ENCODE measurements around the gene PPP1R3E. TPM values are rescaled to one million over a fixed set of nuclear protein-coding genes. Genes with fewer than 3 reads are reported as not detected.

The PPP1R3E gene, protein sequence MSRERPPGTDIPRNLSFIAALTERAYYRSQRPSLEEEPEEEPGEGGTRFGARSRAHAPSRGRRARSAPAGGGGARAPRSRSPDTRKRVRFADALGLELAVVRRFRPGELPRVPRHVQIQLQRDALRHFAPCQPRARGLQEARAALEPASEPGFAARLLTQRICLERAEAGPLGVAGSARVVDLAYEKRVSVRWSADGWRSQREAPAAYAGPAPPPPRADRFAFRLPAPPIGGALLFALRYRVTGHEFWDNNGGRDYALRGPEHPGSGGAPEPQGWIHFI
- 2.8 and 3.5 TPM in 2 replicates for total RNA-seq

DNA sequence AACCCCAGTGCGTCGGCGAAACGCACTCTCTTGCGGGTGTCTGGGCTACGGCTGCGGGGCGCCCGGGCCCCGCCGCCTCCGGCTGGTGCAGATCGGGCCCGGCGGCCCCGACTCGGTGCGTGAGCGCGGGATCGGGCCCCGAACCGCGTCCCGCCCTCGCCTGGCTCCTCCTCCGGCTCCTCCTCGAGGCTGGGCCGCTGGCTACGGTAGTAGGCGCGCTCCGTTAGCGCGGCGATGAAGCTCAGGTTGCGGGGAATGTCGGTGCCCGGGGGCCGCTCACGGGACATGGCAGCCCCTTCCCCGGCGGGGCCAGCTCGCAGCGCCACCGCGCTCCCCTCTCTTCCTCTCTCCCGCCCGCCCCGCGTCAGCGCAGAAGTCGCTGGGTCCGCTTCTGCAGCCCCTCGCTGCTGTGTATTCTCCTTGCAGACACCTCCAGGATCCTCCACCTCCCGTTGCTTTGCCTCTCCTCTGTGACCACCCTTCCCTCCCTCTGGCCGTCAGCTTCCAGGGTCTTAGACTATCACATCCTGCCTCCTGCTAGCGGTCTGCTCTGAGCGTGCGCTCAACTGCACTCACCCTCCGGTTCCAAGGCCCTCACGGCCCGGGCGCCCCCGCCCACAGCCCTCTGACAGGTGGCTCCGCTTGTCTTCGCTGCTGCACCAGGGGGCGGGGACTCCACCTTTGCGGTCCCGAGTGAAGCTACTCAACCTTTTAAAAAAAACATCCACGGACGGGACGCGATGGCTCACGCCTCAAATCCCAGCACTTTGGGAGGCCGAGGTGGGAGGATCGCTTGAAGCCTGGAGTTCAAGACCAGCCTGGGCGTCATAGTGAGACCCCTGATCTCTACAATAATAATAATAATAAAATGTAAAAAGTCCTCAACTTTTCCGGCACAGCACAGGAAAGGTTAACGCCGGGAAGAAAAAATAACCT, at the start of gene PPP1R3E:
TSS of gene PPP1R3E (minus strand) at position 570 of the 936 bp plus-strand sequence. CDS start at position 287, 283 bp downstream.

DNA sequence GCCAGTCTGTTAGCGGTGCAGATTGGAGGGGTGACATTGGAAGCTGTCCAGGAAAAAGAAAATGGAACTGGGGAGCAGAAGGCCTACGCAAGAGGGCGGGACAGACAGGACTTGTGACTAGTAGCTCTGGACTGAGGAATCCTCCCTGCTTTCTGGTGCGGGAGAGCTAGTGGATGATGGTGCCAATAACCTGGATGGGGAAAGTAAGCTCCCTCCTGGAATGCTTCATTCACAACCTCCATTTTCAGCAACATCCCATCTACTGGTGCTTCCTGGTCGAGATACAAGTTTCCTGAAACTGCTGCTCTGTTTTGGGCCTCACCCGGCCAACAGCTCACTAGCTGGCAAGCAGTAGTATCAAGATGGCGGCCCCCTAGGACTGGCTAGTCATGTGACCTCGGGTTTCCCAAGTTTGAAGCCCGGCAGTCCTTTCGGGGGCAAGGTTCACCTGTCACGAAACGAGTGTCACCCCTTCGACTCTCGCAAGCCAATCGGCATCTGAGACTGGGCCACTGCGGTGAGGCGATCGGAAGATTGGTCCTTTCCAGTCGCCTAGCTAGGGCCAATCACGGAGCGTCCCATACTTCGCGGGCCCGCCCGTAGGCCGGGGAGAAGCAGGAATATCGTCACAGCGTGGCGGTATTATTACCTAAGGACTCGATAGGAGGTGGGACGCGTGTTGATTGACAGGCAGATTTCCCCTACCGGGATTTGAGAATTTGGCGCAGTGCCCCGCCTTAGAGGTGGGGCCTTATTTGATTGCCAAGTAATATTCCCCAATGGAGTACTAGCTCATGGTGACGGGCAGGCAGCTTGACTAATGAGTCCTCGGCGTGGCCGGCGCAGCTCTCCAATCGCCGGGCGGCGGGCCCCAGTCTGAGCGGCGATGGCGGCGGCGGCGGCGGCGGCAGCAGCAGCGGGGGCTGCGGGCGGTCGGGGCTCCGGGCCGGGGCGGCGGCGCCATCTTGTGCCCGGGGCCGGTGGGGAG, 18.2 kb upstream of the PPP1R3E start, which contains the start of gene PABPN1:
TSS of gene PABPN1 (plus strand) at position 874 of the 988 bp plus-strand sequence. CDS start at position 887, 13 bp downstream.

DNA sequence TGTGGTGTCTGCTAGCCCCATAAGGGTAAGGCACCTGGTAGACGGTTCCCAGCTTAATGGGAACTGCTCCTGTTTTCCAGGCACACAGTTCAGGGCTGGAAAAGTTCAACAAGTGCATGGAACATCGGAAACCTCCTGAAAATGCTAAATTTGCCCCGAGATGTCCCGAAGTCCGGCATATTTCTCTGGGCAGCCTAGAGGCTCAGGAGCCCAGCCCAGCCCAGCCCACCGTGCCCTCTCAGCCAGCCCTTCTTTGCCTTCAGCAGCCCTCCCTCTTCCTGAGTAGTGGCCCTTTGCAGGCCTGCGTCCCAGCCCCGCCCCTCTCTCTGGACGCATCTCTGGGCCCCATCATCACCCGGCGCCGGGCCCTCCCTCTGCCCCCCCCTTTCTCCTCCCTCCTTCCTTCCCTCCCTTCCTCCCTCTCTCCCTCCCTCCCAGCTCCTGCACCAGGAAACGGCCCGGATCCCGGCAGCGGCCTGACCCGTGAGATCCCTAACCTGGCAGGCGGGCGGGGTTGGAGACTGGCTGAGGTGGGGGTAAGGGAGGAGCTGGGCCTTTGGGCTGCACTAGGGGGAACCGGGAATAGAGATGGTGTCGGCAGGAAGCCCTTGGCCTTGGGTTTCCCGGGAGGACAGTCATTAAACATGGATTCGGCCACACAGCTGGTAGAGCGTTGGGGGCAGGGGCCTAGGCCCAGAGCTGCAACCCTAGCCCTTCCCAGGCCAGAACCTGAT, 3.9 kb upstream of the PPP1R3E start, which contains the start of gene BCL2L2:
TSS of gene BCL2L2 (plus strand) at position 422 of the 734 bp plus-strand sequence. CDS start 935 bp downstream, outside the sequence.

DNA sequence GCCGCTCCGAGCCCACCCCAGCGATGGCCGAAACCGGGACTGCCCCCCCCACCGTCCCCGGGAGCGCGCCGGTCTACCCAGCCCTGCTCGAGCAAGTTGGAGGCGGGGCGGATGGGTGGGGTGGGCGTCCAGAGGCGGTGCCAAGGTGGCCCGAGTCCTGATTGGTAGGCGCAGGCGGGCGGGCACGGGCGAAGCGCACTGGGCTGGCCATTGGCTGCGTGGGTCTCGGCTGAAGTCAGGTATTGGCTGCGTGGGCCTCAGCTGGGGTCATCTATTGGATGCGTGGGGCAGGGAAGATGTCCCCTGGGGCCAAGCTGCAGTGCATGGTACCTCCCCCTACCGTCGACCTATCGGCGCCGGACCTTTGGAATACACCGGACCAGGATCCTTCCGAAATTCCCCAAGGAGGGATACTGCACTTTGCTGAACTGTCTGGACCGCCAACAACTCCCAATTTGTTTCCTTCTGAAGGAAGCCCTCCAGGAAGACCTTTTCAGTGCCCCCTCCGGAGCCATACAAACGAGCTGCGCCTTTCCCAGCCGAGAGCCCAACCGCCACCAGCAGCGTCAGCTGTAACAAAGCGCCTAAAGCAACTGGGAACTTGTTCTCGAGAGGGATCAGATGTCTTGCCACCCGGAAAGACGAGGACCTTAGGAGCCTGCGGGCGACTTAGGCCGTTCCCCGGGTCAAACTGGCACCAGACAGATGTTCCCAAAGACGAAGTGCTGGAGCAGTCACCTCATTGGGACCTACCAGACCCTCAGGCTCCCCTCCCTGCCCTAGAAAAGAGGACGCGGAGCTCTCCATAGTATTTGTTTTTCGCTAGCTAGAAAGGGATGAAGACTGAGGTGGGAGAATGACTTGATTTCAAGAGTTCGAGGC, 16.4 kb downstream of the PPP1R3E start, which contains the start of gene HOMEZ:
TSS of gene HOMEZ (minus strand) at position 113 of the 882 bp plus-strand sequence. CDS start 180 bp downstream, outside the sequence.

Other genes with a start within 250 kb of the PPP1R3E start
- gene CDH24, start 245.3 kb downstream of the PPP1R3E start, total RNA-seq, result 3.0 and 3.4 TPM in 2 replicates
- gene ACIN1, start 207.7 kb downstream of the PPP1R3E start, total RNA-seq, result 84.7 and 85.7 TPM in 2 replicates
- 68.8 and 72.7 TPM in 2 replicates for gene C14orf119, start 207.4 kb downstream of the PPP1R3E start, total RNA-seq
- 0.06 and 0.13 TPM in 2 replicates for gene CIROP, start 197.9 kb downstream of the PPP1R3E start, total RNA-seq
- gene CEBPE, start 183.6 kb downstream of the PPP1R3E start, total RNA-seq, result not detected in 2 replicates
- gene SLC7A8, start 119.2 kb downstream of the PPP1R3E start, total RNA-seq, result 73.6 and 75.6 TPM in 2 replicates
- not detected in 2 replicates for gene RNF212B, start 64.9 kb downstream of the PPP1R3E start, total RNA-seq
- 2.4 and 4.1 TPM in 2 replicates for gene HOMEZ, start 16.7 kb downstream of the PPP1R3E start, total RNA-seq
- 21.0 and 26.2 TPM in 2 replicates for gene BCL2L2, start 4.0 kb upstream of the PPP1R3E start, total RNA-seq
- gene PABPN1, start 18.6 kb upstream of the PPP1R3E start, total RNA-seq, result 69.9 and 83.4 TPM in 2 replicates
- 11.9 and 12.1 TPM in 2 replicates for gene SLC22A17, start 50.0 kb upstream of the PPP1R3E start, total RNA-seq
- 6.3 and 10.7 TPM in 2 replicates for gene EFS, start 62.3 kb upstream of the PPP1R3E start, total RNA-seq
- not detected in 2 replicates for gene IL25, start 70.0 kb upstream of the PPP1R3E start, total RNA-seq
- gene CMTM5, start 74.2 kb upstream of the PPP1R3E start, total RNA-seq, result 0.31 and 0.40 TPM in 2 replicates
- gene MYH6, start 105.4 kb upstream of the PPP1R3E start, total RNA-seq, result not detected in 2 replicates
- gene MYH7, start 132.8 kb upstream of the PPP1R3E start, total RNA-seq, result not detected in 2 replicates
- 42.3 and 42.7 TPM in 2 replicates for gene NGDN, start 166.8 kb upstream of the PPP1R3E start, total RNA-seq
- gene ZFHX2, start 248.9 kb upstream of the PPP1R3E start, total RNA-seq, result under 0.01 and 0.06 TPM in 2 replicates

Data from aortic smooth muscle cell (primary cell).